Lower leg skin (tissue), 4 donors: ENCODE results near the gene ZNF362. TPM values are rescaled to one million over a fixed set of nuclear protein-coding genes. Genes with fewer than 3 reads are reported as not detected.

Source experiments
- DNase-seq, 2 donors: peaks; one replicate each; pipeline ENCODE4 v3.0.0-alpha.2; 2019; ENCODE audit warnings: low spot score in 2 of 2
- H3K4me3 ChIP-seq: fragments of 200-600 bp; sonication (generic); 2 replicates; pipeline ENCODE4 v1.5.1; 2017; ENCODE audit warnings: mild to moderate bottlenecking, low read depth; ENCODE audit not compliant: poor library complexity, severe bottlenecking
- CTCF ChIP-seq, 3 donors: fragments of 450-650 bp; IDR thresholded peaks; one replicate each; pipeline ENCODE4 v1.5.1; 2016; ENCODE audit warnings: antibody characterized with exemption in 3 of 3, mild to moderate bottlenecking in 3 of 3, moderate library complexity in 2 of 3
- POLR2A ChIP-seq, 2 donors: fragments of 450-650 bp; IDR thresholded peaks; one replicate each; pipeline ENCODE4 v1.6.1; 2016 to 2017; ENCODE audit warnings: antibody characterized with exemption in 2 of 2, mild to moderate bottlenecking in 1 of 2, moderate library complexity in 1 of 2
- WGBS, 2 donors: methylation state at CpG; one replicate each; pipeline ENCODE4 v1.1.5; 2018; 5-methylcytosine and 5-hydroxymethylcytosine counted together
- intact Hi-C: fragments of 100-400 bp; cut with DNase I; formaldehyde crosslinking; loops from one replicate; pipeline ENCODE4 v1.15.0; 2023; ENCODE audit warnings: low total_unique reads
- total RNA-seq, 4 donors: library from RNA; depleted of rRNA; stranded (reverse); fragments of >200 nt; gene quantifications; one replicate each; pipeline ENCODE4 v1.1.0, GENCODE V29; 2016

Gene ZNF362
- total RNA-seq, 4 donors from 2014 or later, result 7.0 to 24.3 (median 19.9) TPM

GRCh38 chr1:33276573-33277298, 20.4 kb downstream of the ZNF362 start:
- no peak overlapping the region for H3K4me3 ChIP-seq
- 82 to 90% methylated on average over 24 to 28 of the region's 30 CpGs for WGBS, 2 donors
- TF ChIP-seq CTCF (IDR thresholded peaks at IDR 0.05) (no peak), POLR2A (IDR thresholded peaks at IDR 0.05) (no peak)
- peak in 1 of 2 donors; percentile 72 for DNase-seq
- intact Hi-C loops, result no loop called here

- 88 to 89% methylated on average over 11 of the region's 11 CpGs for WGBS, 2 donors
- H3K4me3 ChIP-seq, result no peak overlapping the region
- DNase-seq, result peak in 1 of 2 donors; percentile 61
- intact Hi-C loops, result no loop called here
- TF ChIP-seq CTCF (IDR thresholded peaks at IDR 0.05), result no peak
- no peak for TF ChIP-seq POLR2A (IDR thresholded peaks at IDR 0.05)
Observed at GRCh38 chr1:33277488-33278084, 21.3 kb downstream of the ZNF362 start.

GRCh38 chr1:33280091-33280661, 23.9 kb downstream of the ZNF362 start:
- TF ChIP-seq CTCF (IDR thresholded peaks at IDR 0.05), result no peak
- TF ChIP-seq POLR2A (IDR thresholded peaks at IDR 0.05), result no peak
- peak in 1 of 2 donors; percentile 82 for DNase-seq
- no peak overlapping the region for H3K4me3 ChIP-seq
- intact Hi-C loops, result loop anchor here (10.0 kb wide), 1 partner anchor 185 kb away; no protein-coding TSS in a partner anchor
- 93 to 95% methylated on average over 29 of the region's 29 CpGs for WGBS, 2 donors

GRCh38 chr1:33281554-33282303, 25.4 kb downstream of the ZNF362 start:
- TF ChIP-seq POLR2A (IDR thresholded peaks at IDR 0.05) (no peak), CTCF (IDR thresholded peaks at IDR 0.05) (no peak)
- intact Hi-C loops, result loop anchor here (10.0 kb wide), 1 partner anchor 183 kb away; no protein-coding TSS in a partner anchor
- DNase-seq, result peak in 1 of 2 donors; percentile 74
- H3K4me3 ChIP-seq, result no peak overlapping the region
- WGBS, 2 donors, result 95 to 96% methylated on average over 17 of the region's 17 CpGs

GRCh38 chr1:33282791-33283190, 26.5 kb downstream of the ZNF362 start:
- DNase-seq, result no peak
- no peak overlapping the region for H3K4me3 ChIP-seq
- no peak for TF ChIP-seq CTCF (IDR thresholded peaks at IDR 0.05)
- TF ChIP-seq POLR2A (IDR thresholded peaks at IDR 0.05), result no peak
- 83 to 86% methylated on average over 3 of the region's 3 CpGs for WGBS, 2 donors
- intact Hi-C loops, result loop anchor here (10.0 kb wide), 1 partner anchor 182 kb away; no protein-coding TSS in a partner anchor
